Activated CD4-positive, alpha-beta T cell treated with anti-CD3 and anti-CD28 coated beads, Interleukin-10, Interleukin-2, amounts not matched to agents 100 ng/mL and 50 ng/mL, durations not matched to agents 16 hours and 8 hours (primary cell): ENCODE data around the gene THAP4.

ENCODE experiments used
- DNase-seq: peaks from one replicate; pipeline ENCODE4 v3.0.0-alpha.2; 2020

Gene THAP4

DNA sequence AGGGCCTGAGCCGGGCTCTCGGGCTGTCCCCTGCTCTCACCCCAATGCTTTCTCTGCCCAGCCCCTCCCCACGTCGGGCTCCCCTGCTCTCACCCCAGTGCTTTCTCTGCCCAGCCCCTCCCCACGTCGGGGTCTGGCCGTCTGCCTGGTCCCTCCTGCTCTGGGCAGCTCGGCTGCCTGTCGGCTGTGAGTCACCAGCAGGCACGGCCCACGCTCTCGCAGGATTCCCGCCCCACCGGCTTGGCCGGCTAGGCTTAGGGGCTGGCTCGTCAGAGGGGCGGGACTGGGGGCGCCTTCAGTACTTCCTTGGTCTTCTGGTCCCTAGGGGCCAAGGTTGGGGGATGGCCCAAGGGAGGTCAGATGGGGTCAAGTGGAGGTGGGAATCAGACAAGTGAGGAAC is 75.1 kb downstream of the THAP4 start:
- DNase-seq: no peak

DNA sequence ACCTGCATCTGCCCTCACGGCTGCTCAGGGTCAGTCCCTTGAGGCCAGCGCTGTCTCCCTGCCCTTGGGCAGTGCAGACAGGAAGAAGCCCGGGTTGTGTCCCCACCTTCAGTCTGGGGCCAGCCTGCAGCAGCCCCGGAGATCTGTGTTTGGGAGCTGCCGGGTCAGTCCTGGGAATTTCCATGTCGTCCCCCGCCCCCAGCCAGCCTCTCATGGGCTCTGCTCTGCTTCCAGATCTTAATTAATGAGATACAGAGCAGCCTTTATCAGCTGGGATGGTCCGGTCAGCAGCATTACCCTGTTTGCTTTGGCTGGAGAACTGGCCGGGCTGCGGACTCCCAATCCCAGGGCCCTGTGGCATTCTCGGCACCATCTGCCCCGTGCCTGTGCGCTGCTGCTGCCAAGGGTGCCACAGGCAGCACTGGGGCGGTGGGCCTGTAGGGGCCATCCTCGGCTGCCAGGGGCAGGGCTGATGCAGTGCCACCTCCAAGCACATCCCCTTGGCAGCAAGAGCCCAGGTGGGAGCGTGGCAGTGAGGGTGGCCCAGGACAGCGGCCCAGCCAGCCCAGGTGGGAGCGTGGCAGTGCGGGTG is 76.0 kb downstream of the THAP4 start:
- no peak for DNase-seq

DNA sequence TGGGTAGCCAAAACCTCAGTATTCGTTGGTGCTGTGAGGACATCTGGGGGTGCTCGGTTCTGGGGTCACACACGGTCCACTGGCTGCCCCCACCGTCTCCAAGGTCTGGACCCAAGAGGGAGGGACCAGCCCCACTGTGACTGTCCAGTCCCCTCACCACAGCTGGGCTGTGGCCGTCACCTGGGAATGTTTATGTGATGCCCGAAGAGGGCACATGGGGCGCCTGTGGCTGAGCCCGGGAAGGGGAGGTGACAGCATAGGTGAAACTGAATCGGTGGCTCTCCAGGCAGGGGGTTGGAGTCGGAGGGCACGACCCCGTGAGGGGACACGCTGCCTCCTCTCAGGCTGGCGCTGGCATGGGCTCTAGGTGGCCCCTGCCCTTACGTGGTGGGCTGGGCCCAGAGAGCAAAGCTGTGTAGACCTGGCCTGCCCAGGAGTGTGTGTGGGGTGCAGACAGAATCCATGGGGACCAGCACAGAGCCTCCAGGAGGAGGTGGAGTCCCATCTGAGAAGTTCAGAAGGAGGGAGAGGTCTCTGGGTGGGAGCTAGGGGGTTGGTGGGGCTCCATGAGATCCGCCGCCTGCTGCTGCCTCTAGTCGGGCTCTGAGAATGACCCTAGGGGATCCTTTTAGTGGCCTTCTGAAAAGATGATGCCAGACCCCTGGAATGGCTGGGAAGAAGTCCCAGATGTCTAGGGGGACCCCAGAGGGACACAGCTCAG is 76.6 kb downstream of the THAP4 start:
- no peak for DNase-seq

GRCh38 chr2:241559323-241560161 is 77.4 kb downstream of the THAP4 start:
- peak; percentile 13 for DNase-seq

DNA sequence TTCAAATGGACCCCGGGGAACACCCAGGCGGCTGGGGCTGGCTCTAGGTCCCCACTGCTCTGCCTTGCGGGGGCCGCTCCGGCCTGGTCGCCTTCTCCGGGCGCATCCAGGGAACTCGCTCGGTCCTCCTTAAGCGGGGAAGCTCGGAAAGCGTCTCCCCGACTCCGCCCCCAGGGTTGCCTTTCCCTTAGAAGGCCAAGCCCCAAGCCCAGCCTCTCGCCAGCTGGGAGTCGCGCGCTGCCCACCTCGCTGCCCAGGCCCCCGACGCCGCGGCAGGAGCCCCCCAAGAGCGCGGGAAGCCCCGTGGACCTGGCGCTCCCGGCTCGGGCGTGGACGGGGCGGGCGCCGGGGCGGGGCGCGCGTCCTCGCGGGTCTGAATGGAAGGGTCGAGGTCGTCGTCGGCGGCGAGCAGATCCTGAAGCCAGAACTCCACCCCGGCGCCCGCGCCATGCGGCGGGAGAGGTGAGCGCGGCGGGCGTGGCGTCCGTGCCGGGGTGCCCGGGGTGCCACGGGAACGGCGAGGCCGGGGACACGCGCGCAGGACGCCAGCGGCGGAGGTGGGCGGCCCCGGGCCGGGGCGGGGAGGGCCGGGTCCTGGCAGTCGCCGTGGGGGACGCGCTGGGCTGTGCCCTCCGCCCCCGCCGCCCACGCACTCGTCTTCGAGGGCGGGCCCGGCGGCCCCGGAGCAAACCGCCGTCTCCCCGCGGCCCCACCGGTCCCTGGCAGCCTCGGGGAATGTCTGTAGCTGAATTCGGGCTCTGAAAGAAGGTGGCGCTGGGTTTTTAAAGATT is 78.2 kb downstream of the THAP4 start, which contains the start of gene BOK:
Gene BOK, plus strand, starts transcription at position 214 of the 791 bp plus-strand sequence. CDS start 739 bp downstream, outside the sequence.
- no peak for DNase-seq

DNA sequence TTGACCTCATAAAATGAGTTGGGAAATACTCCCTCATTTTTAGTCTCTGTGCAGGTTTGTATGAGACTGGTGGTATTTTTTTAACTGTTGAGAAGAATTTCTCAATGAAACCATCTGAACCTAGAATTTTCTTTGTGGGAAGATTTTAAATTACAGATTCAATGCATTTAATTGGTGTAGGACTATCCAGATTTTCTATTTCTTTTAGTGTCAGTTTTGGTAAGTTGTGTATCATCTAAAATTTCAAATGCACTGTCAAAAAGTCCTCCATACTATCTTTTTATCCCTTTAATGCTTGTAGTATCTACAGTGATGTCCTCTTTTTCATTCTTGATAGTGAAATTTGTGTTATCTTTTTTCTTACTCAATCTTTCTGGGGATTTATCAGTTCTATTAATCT is 80.2 kb downstream of the THAP4 start:
- no peak for DNase-seq

DNA sequence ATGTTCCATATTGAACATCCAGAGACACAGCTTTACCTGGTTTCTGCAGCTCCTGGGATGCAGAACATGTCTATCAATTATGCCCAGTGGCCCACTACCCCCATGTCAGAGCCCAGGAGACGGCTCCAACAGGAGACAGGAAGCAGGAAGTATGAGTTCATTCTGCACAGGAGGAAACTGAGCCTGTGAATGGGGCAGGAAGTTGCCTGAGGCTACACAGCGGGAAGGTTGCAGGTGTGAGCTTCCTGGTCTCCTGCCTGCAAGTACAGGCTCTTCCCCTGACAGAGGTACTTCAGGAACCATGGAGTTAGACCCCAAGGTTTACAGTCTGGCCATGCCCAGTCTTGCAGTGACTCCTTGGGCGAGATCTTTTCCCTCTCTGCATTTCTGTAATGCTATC is 81.2 kb downstream of the THAP4 start:
- DNase-seq: no peak

GRCh38 chr2:241554610-241555322 is 82.2 kb downstream of the THAP4 start:
- DNase-seq: no peak

DNA sequence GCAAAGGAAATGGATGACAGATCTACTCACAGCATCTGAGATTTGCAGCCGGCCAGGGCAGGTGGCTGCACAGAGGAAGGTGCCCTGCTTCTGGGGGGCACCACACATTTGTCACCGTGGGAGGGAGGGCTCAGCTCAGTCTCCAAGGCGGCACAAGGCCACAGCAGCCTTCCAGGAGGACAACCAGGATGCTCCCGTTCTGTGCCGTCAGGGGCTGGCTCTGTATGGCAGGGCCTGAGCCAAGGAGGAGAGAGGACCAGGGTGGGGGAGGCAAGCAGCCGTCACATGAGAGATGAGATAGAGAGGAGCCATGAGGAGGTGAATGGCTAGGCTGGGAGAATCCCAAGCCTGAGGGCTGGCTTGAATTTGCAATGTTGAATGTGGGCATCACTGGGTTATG is 83.0 kb downstream of the THAP4 start:
- DNase-seq: no peak

GRCh38 chr2:241553512-241553830 is 83.5 kb downstream of the THAP4 start:
- DNase-seq: no peak

- no peak for DNase-seq
Measured at GRCh38 chr2:241551998-241552737, 84.8 kb downstream of the THAP4 start.

DNA sequence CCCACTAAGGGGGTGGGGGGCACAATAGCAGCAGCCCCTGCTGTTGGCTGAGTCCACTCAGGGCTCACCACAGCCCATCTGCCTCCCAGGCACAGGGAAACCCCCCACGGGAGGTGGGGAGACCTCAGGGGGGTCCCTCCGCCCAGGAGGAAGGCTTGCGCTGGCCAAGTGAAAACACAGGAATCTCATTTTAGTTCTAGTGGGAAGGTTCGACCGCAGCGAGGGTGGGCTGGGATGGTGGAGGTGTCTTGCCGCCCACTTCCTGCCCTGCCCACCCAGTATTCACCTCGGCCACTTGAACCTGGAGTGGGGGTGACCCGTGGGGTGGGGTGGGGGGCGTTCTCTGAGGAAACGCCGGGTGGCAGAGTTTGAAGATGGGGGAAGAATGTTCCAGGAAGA is 85.4 kb downstream of the THAP4 start:
- no peak for DNase-seq

DNA sequence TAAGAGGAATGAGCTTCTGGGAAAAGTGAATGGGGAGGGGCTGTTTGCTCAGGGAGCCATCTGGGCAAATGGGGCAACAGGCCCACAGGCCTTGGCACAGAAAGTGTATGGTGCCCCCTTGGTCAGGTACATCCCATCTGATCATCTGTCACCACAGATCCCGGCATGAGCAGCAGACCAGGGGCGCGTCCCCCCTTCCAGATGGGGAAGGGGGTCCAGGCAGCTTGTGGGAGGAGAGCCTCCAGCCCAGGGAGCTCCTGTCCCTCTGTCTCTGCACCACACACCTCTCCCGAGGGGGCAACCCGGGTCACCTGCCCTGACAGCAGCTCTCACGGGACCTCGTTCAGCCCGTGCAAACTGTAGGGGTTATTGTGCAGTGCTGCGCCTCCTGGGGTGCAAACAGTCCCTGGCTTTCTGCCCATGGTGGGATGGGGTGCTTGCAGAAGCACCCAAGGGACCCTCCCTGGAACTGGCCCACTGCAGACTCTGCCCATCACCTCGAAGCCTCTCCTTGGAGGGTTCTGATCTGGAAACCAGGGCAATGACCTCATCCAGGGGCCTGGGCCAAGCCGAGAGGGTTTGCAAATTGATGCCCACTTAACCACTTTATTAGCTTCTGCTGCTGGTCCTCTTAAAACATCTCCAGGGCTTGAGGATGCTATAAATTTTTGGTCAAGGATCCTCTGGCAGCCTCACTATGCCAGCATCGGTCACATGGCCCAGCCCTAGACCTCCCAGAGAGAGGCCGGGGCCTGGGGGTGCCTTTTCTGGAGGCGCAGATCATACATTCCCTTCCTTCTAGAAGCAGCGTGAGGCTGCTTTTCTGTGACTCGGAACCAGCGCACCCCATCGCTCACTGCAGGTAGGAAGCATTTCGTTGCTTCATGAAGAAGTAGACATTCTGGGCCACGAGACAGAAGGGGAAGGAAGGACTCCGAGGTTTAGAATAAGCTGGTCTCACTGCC is 86.1 kb downstream of the THAP4 start:
- no peak for DNase-seq

- no peak for DNase-seq
Measured at GRCh38 chr2:241548451-241548835, 88.5 kb downstream of the THAP4 start.

DNA sequence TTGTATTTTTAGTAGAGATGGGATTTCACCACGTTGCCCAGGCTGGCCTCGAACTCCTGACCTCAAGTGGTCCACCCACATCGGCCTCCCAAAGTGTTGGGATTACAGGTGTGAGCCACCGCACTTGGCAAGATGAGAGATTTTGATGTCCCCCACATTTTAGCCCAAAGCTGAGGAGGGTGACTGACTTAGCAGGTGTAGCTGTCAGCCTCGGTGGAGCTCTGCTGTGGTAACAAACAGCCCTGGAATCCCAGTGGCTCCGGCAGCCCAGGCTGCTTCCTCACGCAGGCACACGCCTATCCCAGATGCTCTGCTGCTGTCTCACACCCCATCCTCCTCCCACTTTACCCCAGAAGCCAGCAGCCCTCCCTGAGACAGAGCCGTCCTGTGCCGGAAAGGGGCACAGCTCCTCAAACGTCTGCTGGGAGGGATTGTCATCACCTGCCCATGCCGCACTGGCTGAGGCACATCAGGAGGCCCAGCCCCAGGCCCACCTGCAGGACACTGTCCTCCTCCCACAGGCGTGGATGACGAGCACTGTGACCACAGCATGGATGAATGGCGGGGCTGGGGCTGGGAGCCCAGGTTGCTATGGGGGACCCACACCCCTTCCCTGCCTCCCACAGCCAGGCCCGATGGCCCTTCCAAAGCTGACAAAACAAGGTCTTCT is 89.0 kb downstream of the THAP4 start:
- no peak for DNase-seq

- DNase-seq: no peak
Measured at GRCh38 chr2:241546771-241547498, 90.0 kb downstream of the THAP4 start.

DNA sequence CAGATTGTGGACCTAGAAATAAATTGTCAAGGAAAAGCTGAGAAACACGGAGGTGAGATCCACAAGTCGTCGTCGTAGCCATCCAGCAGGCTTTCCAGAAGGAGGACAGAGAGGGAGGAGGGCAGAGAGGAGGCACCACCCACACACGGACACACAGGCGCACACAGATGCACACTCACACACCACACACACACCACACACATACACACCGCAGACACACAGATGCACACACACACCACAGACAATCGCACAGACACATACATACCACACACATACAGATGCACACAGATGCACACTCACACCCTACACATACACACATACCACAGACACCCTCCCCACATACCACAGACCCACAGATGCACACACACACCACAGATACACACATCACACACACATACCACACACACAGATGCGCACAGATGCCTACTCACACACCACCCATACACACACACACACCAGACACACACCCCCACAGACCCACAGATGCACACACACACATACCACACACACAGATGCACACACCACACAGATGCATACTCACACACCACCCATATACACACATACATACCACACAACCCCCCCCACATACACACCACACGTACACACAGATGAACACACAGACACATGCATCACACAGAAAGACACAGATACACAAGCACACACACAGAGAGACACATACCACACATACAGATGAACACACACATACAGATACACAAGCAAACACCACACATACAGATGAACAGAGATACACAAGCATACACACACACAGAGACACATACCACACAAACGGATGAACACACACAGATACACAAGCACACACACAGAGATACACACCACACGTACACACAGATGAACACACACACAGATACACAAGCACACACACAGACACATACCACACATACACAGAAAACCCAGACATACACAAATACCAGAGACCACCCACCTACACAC is 91.2 kb downstream of the THAP4 start:
- no peak for DNase-seq

DNA sequence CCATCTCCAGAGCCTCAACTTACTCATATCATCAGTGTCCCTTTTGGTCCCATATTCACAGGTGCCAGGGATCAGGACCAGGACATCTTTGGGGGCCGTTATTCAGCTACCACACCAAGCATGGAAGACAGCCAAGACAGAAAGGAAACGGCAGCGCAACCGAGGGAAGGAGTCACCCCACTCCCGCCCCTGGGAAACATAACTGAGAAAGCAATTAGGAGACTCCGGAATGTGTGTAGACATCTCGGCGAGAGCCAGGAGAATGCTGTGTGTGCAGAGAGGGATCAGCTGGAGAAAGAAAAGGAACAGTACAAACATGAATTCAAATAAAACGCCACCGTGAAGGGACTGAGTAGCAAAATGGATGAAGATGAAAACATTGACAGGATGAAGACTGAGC is 91.9 kb downstream of the THAP4 start:
- no peak for DNase-seq
